SU-DHL-6 (cell line): ENCODE results near the gene SSRP1.

Source experiments
- H2AFZ ChIP-seq: fragments of 200-600 bp; sonication (generic); 2 replicates; pipeline ENCODE4 v1.6.1; 2014; ENCODE audit warnings: low read depth, mild to moderate bottlenecking, moderate library complexity, mixed read lengths, antibody characterized with exemption, low read length; ENCODE audit not compliant: severe bottlenecking
- H3F3A ChIP-seq: fragments of 200-600 bp; shearing (Covaris generic); 2 replicates; pipeline ENCODE4 v1.6.0; 2016; ENCODE audit warnings: antibody characterized with exemption, mild to moderate bottlenecking; ENCODE audit not compliant: insufficient read depth
- H3K27ac ChIP-seq: fragments of 200-600 bp; sonication (generic); 2 replicates; pipeline ENCODE4 v1.5.1; 2016; ENCODE audit warnings: low read depth, mild to moderate bottlenecking, low read length, moderate library complexity, mixed read lengths
- H3K27me3 ChIP-seq: fragments of 200-600 bp; sonication (generic), shearing (Covaris generic); 2 replicates; pipeline ENCODE4 v1.6.0; 2014; ENCODE audit warnings: mild to moderate bottlenecking, low read length
- H3K36me3 ChIP-seq: fragments of 200-600 bp; sonication (generic); 2 replicates; pipeline ENCODE4 v1.6.1; 2014; ENCODE audit warnings: mild to moderate bottlenecking, low read length, mixed read lengths
- H3K4me2 ChIP-seq: fragments of 300-600, 200-600 bp; shearing (Covaris generic), sonication (generic); 2 replicates; pipeline ENCODE4 v1.6.0; 2014; ENCODE audit warnings: low read length, low read depth, mild to moderate bottlenecking; ENCODE audit not compliant: poor library complexity, severe bottlenecking
- H3K4me3 ChIP-seq: fragments of 200-600 bp; sonication (generic); 2 replicates; pipeline ENCODE4 v1.5.1; 2014; ENCODE audit warnings: antibody characterized with exemption, low read length, mild to moderate bottlenecking, mixed read lengths; ENCODE audit not compliant: insufficient read depth, poor library complexity, severe bottlenecking
- H3K79me2 ChIP-seq: fragments of 200-600 bp; sonication (generic); 2 replicates; pipeline ENCODE4 v1.6.1; 2014; ENCODE audit warnings: mild to moderate bottlenecking, low read length, moderate library complexity; ENCODE audit not compliant: insufficient read depth
- H3K9ac ChIP-seq: fragments of 200-600 bp; sonication (generic); 2 replicates; pipeline ENCODE4 v1.7.0; 2014; ENCODE audit warnings: mild to moderate bottlenecking, low read length
- H3K9me2 ChIP-seq: fragments of 200-600 bp; sonication (generic); replicated peaks from 2 replicates; pipeline ENCODE4 v1.6.1; 2014; ENCODE audit warnings: low read length; ENCODE audit not compliant: insufficient read depth
- H3K9me3 ChIP-seq: fragments of 200-600 bp; sonication (generic); 2 replicates; pipeline ENCODE4 v1.6.1; 2014; ENCODE audit warnings: low read length, mixed read lengths; ENCODE audit not compliant: insufficient read depth
- H4K20me1 ChIP-seq: fragments of 200-600 bp; sonication (generic); 2 replicates; pipeline ENCODE4 v1.6.1; 2014; ENCODE audit warnings: low read depth, mild to moderate bottlenecking, antibody characterized with exemption, low read length, moderate library complexity, mixed read lengths
- EZH2phosphoT487 ChIP-seq: fragments of 200-600 bp; sonication (generic), shearing (Covaris generic); conservative IDR thresholded peaks from 2 replicates; pipeline ENCODE4 v1.6.1; 2018; ENCODE audit warnings: mild to moderate bottlenecking, antibody characterized with exemption, low read length, moderate library complexity, mixed read lengths
- TF ChIP-seq, protein P1 (sequence below): fragments of 200-600 bp; sonication (generic); IDR thresholded peaks from one replicate; pipeline ENCODE4 v1.5.1; 2017; ENCODE audit warnings: antibody characterized with exemption, mild to moderate bottlenecking, low read length, moderate library complexity; ENCODE audit not compliant: insufficient read depth, poor library complexity, severe bottlenecking

SSRP1 gene

GRCh38 chr11:57313788-57314135 is 21.9 kb downstream of the SSRP1 start:
- Histone ChIP-seq H3K36me3 (no peaks in the 10 kb centered on the region), H3K9me3 (no peaks in the 10 kb centered on the region)

GRCh38 chr11:57313071-57313787 is 22.5 kb downstream of the SSRP1 start:
- Histone ChIP-seq H3K4me2 (no peak overlapping the region), H3K9me2 (no peaks in the 10 kb centered on the region), H4K20me1 (no peaks in the 10 kb centered on the region), H2AFZ (no peak overlapping the region), H3K4me3 (no peak overlapping the region), H3K27ac (no peak overlapping the region), H3F3A (no peaks in the 10 kb centered on the region), H3K79me2 (no peaks in the 10 kb centered on the region), H3K9me3 (no peaks in the 10 kb centered on the region), H3K9ac (no peak overlapping the region), H3K36me3 (no peaks in the 10 kb centered on the region), H3K27me3 (no peaks in the 10 kb centered on the region)
- TF ChIP-seq, protein P1, sequence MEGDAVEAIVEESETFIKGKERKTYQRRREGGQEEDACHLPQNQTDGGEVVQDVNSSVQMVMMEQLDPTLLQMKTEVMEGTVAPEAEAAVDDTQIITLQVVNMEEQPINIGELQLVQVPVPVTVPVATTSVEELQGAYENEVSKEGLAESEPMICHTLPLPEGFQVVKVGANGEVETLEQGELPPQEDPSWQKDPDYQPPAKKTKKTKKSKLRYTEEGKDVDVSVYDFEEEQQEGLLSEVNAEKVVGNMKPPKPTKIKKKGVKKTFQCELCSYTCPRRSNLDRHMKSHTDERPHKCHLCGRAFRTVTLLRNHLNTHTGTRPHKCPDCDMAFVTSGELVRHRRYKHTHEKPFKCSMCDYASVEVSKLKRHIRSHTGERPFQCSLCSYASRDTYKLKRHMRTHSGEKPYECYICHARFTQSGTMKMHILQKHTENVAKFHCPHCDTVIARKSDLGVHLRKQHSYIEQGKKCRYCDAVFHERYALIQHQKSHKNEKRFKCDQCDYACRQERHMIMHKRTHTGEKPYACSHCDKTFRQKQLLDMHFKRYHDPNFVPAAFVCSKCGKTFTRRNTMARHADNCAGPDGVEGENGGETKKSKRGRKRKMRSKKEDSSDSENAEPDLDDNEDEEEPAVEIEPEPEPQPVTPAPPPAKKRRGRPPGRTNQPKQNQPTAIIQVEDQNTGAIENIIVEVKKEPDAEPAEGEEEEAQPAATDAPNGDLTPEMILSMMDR: no peak
- no peak for TF ChIP-seq EZH2phosphoT487

More at GRCh38 chr11:57313788-57314135, 21.9 kb downstream of the SSRP1 start:
- Histone ChIP-seq H3K79me2 (no peaks in the 10 kb centered on the region), H3K27me3 (no peaks in the 10 kb centered on the region), H2AFZ (no peak overlapping the region), H3K27ac (no peak overlapping the region), H3K9ac (no peak overlapping the region), H3F3A (no peaks in the 10 kb centered on the region), H4K20me1 (no peaks in the 10 kb centered on the region), H3K9me2 (no peaks in the 10 kb centered on the region), H3K4me3 (no peak overlapping the region), H3K4me2 (no peak overlapping the region)
- no peak for TF ChIP-seq EZH2phosphoT487

DNA sequence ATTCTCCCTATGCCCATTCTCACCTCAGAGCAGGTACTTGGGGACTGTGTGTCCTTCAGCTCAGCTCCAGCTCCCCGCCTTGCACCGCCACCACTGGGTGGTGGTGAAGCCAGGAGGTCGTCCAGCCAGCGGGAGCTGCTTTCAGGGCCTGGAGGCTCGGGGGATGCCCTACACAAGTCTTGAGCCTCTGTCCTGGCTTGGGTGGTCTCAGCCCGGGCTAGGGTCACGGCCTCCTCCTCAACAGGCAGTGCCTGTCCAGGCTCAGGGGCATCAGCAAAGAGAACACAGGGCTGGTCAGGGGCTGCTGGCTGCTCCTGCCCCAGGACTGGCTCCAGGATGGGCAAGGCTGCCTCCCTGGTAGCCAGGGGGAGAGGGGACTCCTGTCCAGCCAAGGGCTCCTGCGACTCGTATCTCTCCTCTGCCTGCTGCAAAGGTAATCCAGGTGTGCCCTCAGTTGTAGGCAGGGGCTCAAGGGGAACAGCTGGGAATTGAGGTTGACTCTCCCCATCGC is 23.1 kb downstream of the SSRP1 start:
- no peaks in the 10 kb centered on the region for H3K9me3 ChIP-seq
- no peak for TF ChIP-seq EZH2phosphoT487
- TF ChIP-seq, protein P1: no peak
- no peak overlapping the region for H3K4me2 ChIP-seq
- no peaks in the 10 kb centered on the region for H3K9me2 ChIP-seq
- H3K36me3 ChIP-seq: no peaks in the 10 kb centered on the region
- no peaks in the 10 kb centered on the region for H3K27me3 ChIP-seq
- H2AFZ ChIP-seq: no peak overlapping the region
- no peaks in the 10 kb centered on the region for H3K79me2 ChIP-seq
- H3K9ac ChIP-seq: no peak overlapping the region
- H3F3A ChIP-seq: no peaks in the 10 kb centered on the region
- H3K4me3 ChIP-seq: no peak overlapping the region
- H3K27ac ChIP-seq: no peak overlapping the region
- no peaks in the 10 kb centered on the region for H4K20me1 ChIP-seq

GRCh38 chr11:57311109-57311936 is 24.4 kb downstream of the SSRP1 start:
- Histone ChIP-seq H3K4me3 (no peak overlapping the region), H3K36me3 (no peaks in the 10 kb centered on the region), H3K27ac (no peak overlapping the region), H3K4me2 (no peak overlapping the region), H2AFZ (no peak overlapping the region), H3F3A (no peaks in the 10 kb centered on the region), H4K20me1 (no peaks in the 10 kb centered on the region), H3K9me3 (no peaks in the 10 kb centered on the region), H3K27me3 (no peaks in the 10 kb centered on the region), H3K79me2 (no peaks in the 10 kb centered on the region), H3K9me2 (no peaks in the 10 kb centered on the region), H3K9ac (no peak overlapping the region)
- TF ChIP-seq, protein P1: no peak
- TF ChIP-seq EZH2phosphoT487: no peak
